Fibroblast of lung (primary cell): ENCODE data around the gene TLX2. TPM values are rescaled to one million over a fixed set of nuclear protein-coding genes. Genes with fewer than 3 reads are reported as not detected.

Experiments used
- DNase-seq, 2 donors: peaks; one replicate each; pipeline versions ENCODE4 v3.0.0 to v3.0.0-alpha.2; 2010; ENCODE audit warnings: low read depth in 2 of 2
- H2AFZ ChIP-seq: 2 replicates; pipeline ENCODE4 v1.5.1; 2012; ENCODE audit warnings: low read length, control low read depth, inconsistent platforms
- H3K27ac ChIP-seq: 2 replicates; pipeline ENCODE4 v1.5.1; 2011; ENCODE audit warnings: low read length, control low read depth; ENCODE audit not compliant: insufficient read depth
- H3K27me3 ChIP-seq: 2 replicates; pipeline ENCODE4 v1.5.1; 2011; ENCODE audit warnings: mild to moderate bottlenecking, low read length; ENCODE audit not compliant: control insufficient read depth, insufficient read depth
- H3K36me3 ChIP-seq: 2 replicates; pipeline ENCODE4 v1.5.1; 2011; ENCODE audit warnings: low read length; ENCODE audit not compliant: control insufficient read depth, insufficient read depth
- H3K4me1 ChIP-seq: 2 replicates; pipeline ENCODE4 v1.5.1; 2011; ENCODE audit warnings: low read length; ENCODE audit not compliant: control insufficient read depth, insufficient read depth; ENCODE audit errors: extremely low read depth
- H3K4me2 ChIP-seq: 2 replicates; pipeline ENCODE4 v1.5.1; 2011; ENCODE audit warnings: low read length, control low read depth; ENCODE audit not compliant: insufficient read depth; ENCODE audit errors: extremely low read depth
- H3K4me3 ChIP-seq, 4 experiments: fragments of 200-600 bp in 1 of 4; sonication (generic) in 1 of 4; replicated peaks in 1 of 4; 2 replicates each; pipeline ENCODE4 v1.5.1; 2011 to 2016; ENCODE audit warnings: low read length in 4 of 4, low read depth in 3 of 4, mild to moderate bottlenecking in 3 of 4, control low read depth in 2 of 4, inconsistent platforms in 1 of 4, mixed read lengths in 1 of 4; ENCODE audit not compliant: insufficient read depth in 1 of 4; ENCODE audit errors: control extremely low read depth in 1 of 4
- H3K79me2 ChIP-seq: 2 replicates; pipeline ENCODE4 v1.5.1; 2012; ENCODE audit warnings: mild to moderate bottlenecking, low read length, inconsistent platforms; ENCODE audit not compliant: control insufficient read depth, insufficient read depth
- H3K9ac ChIP-seq: 2 replicates; pipeline ENCODE4 v1.5.1; 2011; ENCODE audit warnings: mild to moderate bottlenecking, low read length, control low read depth; ENCODE audit not compliant: insufficient read depth
- H3K9me3 ChIP-seq: 2 replicates; pipeline ENCODE4 v1.5.1; 2012; ENCODE audit warnings: low read depth, low read length; ENCODE audit not compliant: control insufficient read depth, insufficient read depth
- H4K20me1 ChIP-seq: 2 replicates; pipeline ENCODE4 v1.5.1; 2011; ENCODE audit warnings: low read length; ENCODE audit not compliant: control insufficient read depth, insufficient read depth; ENCODE audit errors: extremely low read depth
- CTCF ChIP-seq, 2 donors: IDR thresholded peaks in 1 of 2; conservative IDR thresholded peaks in 1 of 2; 1 replicate in 1 of 2; 2 replicates in 1 of 2; pipeline ENCODE4 v1.5.1; 2011 to 2012; ENCODE audit warnings: low read length in 2 of 2, control low read depth in 1 of 2, inconsistent platforms in 1 of 2, low read depth in 1 of 2, mild to moderate bottlenecking in 1 of 2
- EZH2 ChIP-seq: IDR thresholded peaks from 2 replicates; pipeline ENCODE4 v1.5.1; 2012; ENCODE audit warnings: low read length, control low read depth, mild to moderate bottlenecking; ENCODE audit errors: missing control alignments
- polyA plus RNA-seq, 2 donors: library from polyadenylated mRNA; depleted of rRNA in 1 of 2; stranded (reverse) in 1 of 2; unstranded in 1 of 2; fragments of >200 nt; gene quantifications; 2 replicates each; pipeline ENCODE4 v1.2.1, GENCODE V29; 2011 to 2012; ENCODE audit warnings: missing spikeins in 1 of 2
- total RNA-seq: library from RNA; depleted of rRNA; stranded (reverse); fragments of >200 nt; gene quantifications from 2 replicates; pipeline ENCODE4 v1.2.1, GENCODE V29; 2014

The TLX2 gene
- total and polyA plus RNA-seq, 2 donors (not counting 1 experiment from before 2014, with no cell fraction given): under 0.01 TPM; not detected in 1

DNA sequence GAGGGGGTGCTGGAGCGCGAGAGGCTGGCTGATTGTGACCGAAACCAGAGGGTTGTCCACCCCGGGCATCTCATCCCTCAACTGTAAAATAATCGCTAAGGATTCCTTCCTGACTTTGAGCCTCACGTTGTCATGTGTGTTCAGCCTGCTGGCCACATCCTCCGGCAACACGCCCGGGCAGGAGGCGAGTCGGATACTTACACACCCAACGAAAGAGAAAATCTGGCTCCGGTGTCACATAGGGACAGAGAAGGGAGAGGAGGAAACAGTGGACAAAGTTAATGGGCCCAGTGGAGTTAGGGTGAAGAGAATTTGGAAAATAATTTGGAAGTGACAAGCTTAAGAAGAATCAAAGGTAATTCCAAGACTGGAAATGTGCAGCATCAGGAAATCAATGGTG, 2.4 kb downstream of the TLX2 start:
- H4K20me1 ChIP-seq: no peaks in the 10 kb centered on the region
- H3K79me2 ChIP-seq: no peaks in the 10 kb centered on the region
- H3K4me3 ChIP-seq: no peak overlapping the region
- no peak overlapping the region for H3K27ac ChIP-seq
- H3K36me3 ChIP-seq: no peaks in the 10 kb centered on the region
- TF ChIP-seq EZH2 (no peak), CTCF (conservative IDR thresholded peaks at IDR 0.05 in 1 of 2, IDR thresholded peaks at IDR 0.05 in 1 of 2; ENCODE audit: low read depth in 1 of 2, low read length in 2 of 2) (no peak)
- H3K9ac ChIP-seq: no peak overlapping the region
- no peak overlapping the region for H2AFZ ChIP-seq
- H3K27me3 ChIP-seq: peaks cover 86% of the 10 kb centered on the region
- no peak overlapping the region for H3K4me2 ChIP-seq
- no peak for DNase-seq
- H3K4me1 ChIP-seq: no peaks in the 10 kb centered on the region
- H3K9me3 ChIP-seq: no peaks in the 10 kb centered on the region

DNA sequence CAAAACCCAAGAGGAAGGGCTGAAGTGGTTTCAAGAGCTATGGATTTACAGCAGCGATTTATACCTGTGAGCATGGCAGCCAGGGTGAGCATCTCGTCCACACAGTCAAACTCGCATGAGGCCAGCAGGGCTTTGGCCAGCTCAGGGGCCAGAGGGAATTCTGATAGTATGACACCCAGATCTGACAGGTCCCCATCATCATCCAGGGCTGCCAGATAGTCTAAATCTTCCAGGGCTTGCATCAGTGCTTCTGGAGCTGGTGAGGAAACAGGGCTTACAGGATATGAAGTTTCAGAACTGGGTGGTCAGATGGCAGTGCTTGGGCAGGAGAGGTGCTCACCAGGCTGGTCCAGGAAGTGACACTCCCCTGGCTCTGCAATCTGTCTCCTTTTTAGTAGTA, 8.3 kb downstream of the TLX2 start:
- Histone ChIP-seq H3K36me3 (peaks cover 11% of the 10 kb centered on the region), H3K4me2 (no peak overlapping the region), H3K9me3 (no peaks in the 10 kb centered on the region), H3K9ac (no peak overlapping the region), H3K4me3 (no peak overlapping the region), H3K4me1 (no peaks in the 10 kb centered on the region), H3K79me2 (peaks cover 4% of the 10 kb centered on the region), H2AFZ (no peak overlapping the region), H3K27ac (no peak overlapping the region), H3K27me3 (peaks cover 33% of the 10 kb centered on the region), H4K20me1 (no peaks in the 10 kb centered on the region)
- DNase-seq: no peak
- TF ChIP-seq CTCF (conservative IDR thresholded peaks at IDR 0.05 in 1 of 2, IDR thresholded peaks at IDR 0.05 in 1 of 2; ENCODE audit: low read depth in 1 of 2, low read length in 2 of 2) (no peak), EZH2 (no peak)

GRCh38 chr2:74524005-74524404, 9.8 kb downstream of the TLX2 start:
- no peak overlapping the region for H3K4me2 ChIP-seq
- peaks cover 18% of the 10 kb centered on the region for H3K36me3 ChIP-seq
- no peak overlapping the region for H3K4me3 ChIP-seq
- TF ChIP-seq EZH2: no peak
- TF ChIP-seq CTCF (conservative IDR thresholded peaks at IDR 0.05 in 1 of 2, IDR thresholded peaks at IDR 0.05 in 1 of 2; ENCODE audit: low read depth in 1 of 2, low read length in 2 of 2): no peak
- H2AFZ ChIP-seq: no peak overlapping the region
- no peak overlapping the region for H3K9ac ChIP-seq
- no peak for DNase-seq
- peaks cover 18% of the 10 kb centered on the region for H3K27me3 ChIP-seq
- H3K4me1 ChIP-seq: no peaks in the 10 kb centered on the region
- H3K79me2 ChIP-seq: peaks cover 19% of the 10 kb centered on the region
- H3K9me3 ChIP-seq: no peaks in the 10 kb centered on the region
- no peaks in the 10 kb centered on the region for H4K20me1 ChIP-seq
- no peak overlapping the region for H3K27ac ChIP-seq
